IMR-90 (cell line): ENCODE results near the gene CHRNA10. TPM values are rescaled to one million over a fixed set of nuclear protein-coding genes. Genes with fewer than 3 reads are reported as not detected.

Experiments used
- ATAC-seq: fragments of 200-7000 bp; cut with Tn5 transposase; 2 replicates; pipeline ENCODE4 v1.9.1; 2020; ENCODE audit warnings: low read depth, mild to moderate bottlenecking, moderate library complexity
- BruUV-seq: library from RNA; stranded (reverse); fragments of 400-500 nt; replicated peaks from 2 replicates; lab custom pipeline; 2021; lab: Mats Ljungman, UMichigan
- CTCF ChIA-PET: fragments of 300-600 bp; formaldehyde crosslinking; extraction: SDS; loops from one replicate; lab custom pipeline; 2021; ENCODE audit warnings: antibody characterized with exemption; lab: Yijun Ruan, JAX
- POLR2A ChIA-PET: fragments of 300-600 bp; sonication (Branson Sonifier 250); formaldehyde crosslinking; loops from one replicate; lab custom pipeline; 2022; ENCODE audit warnings: antibody characterized with exemption; ENCODE audit not compliant: unreplicated experiment; lab: Charles Lee
- DNase-seq: peaks from one replicate; pipeline ENCODE4 v3.0.0; 2013
- H2AFZ ChIP-seq: replicated peaks from 2 replicates; pipeline ENCODE3; 2013; ENCODE audit warnings: low read length, mild to moderate bottlenecking; ENCODE audit not compliant: poor library complexity
- H2AK5ac ChIP-seq: 2 replicates; pipeline ENCODE4 v1.6.1; 2013; ENCODE audit warnings: low read depth, low read length, inconsistent platforms
- H2AK9ac ChIP-seq: replicated peaks from 2 replicates; pipeline ENCODE3; 2013; ENCODE audit warnings: mild to moderate bottlenecking, low read depth, low read length, moderate library complexity; ENCODE audit not compliant: poor library complexity
- H2BK120ac ChIP-seq: 2 replicates; pipeline ENCODE4 v1.6.1; 2013; ENCODE audit warnings: low read depth, low read length, inconsistent platforms
- H2BK15ac ChIP-seq: 3 replicates; pipeline ENCODE4 v1.6.1; 2013; ENCODE audit warnings: low read depth, low read length, inconsistent platforms
- H2BK20ac ChIP-seq: 2 replicates; pipeline ENCODE4 v1.6.1; 2013; ENCODE audit warnings: low read depth, mild to moderate bottlenecking, inconsistent platforms, low read length, moderate library complexity
- H2BK5ac ChIP-seq: 2 replicates; pipeline ENCODE4 v1.6.1; 2013; ENCODE audit warnings: mild to moderate bottlenecking, low read depth, low read length, inconsistent platforms; ENCODE audit not compliant: poor library complexity, severe bottlenecking
- H3K14ac ChIP-seq: replicated peaks from 2 replicates; pipeline ENCODE4 v1.6.1; 2013; ENCODE audit warnings: low read depth, low read length, inconsistent platforms
- H3K18ac ChIP-seq: 2 replicates; pipeline ENCODE4 v1.6.1; 2013; ENCODE audit warnings: low read depth, low read length, control low read depth
- H3K23ac ChIP-seq: 2 replicates; pipeline ENCODE4 v1.6.1; 2013; ENCODE audit warnings: low read depth, low read length, inconsistent platforms
- H3K27ac ChIP-seq: 2 replicates; pipeline ENCODE4 v1.5.1; 2013; ENCODE audit warnings: mild to moderate bottlenecking, control low read depth, low read length; ENCODE audit not compliant: insufficient read depth
- H3K27me3 ChIP-seq: 2 replicates; pipeline ENCODE4 v1.6.1; 2013; ENCODE audit warnings: low read length; ENCODE audit not compliant: control insufficient read depth, insufficient read depth
- H3K36me3 ChIP-seq: 2 replicates; pipeline ENCODE4 v1.6.1; 2013; ENCODE audit warnings: low read length, mixed read lengths; ENCODE audit not compliant: control insufficient read depth, insufficient read depth
- H3K4ac ChIP-seq: 2 replicates; pipeline ENCODE4 v1.6.1; 2013; ENCODE audit warnings: low read depth, low read length, inconsistent platforms
- H3K4me1 ChIP-seq: 2 replicates; pipeline ENCODE4 v1.6.1; 2013; ENCODE audit warnings: low read length, mixed read lengths; ENCODE audit not compliant: control insufficient read depth, insufficient read depth
- H3K4me2 ChIP-seq: 2 replicates; pipeline ENCODE4 v1.6.1; 2013; ENCODE audit warnings: low read depth, mild to moderate bottlenecking, control low read depth, low read length, moderate library complexity
- H3K4me3 ChIP-seq: 2 replicates; pipeline ENCODE4 v1.5.1; 2013; ENCODE audit warnings: low read depth, mild to moderate bottlenecking, control low read depth, low read length, moderate library complexity; ENCODE audit not compliant: insufficient read depth
- H3K56ac ChIP-seq: 2 replicates; pipeline ENCODE4 v1.6.1; 2013; ENCODE audit warnings: low read length, inconsistent platforms; ENCODE audit not compliant: insufficient read depth; ENCODE audit errors: extremely low read depth
- H3K79me1 ChIP-seq, 2 experiments: 2 replicates each; pipeline ENCODE4 v1.6.1; 2013; ENCODE audit warnings: low read length in 2 of 2, inconsistent platforms in 1 of 2, low read depth in 1 of 2
- H3K9ac ChIP-seq: 2 replicates; pipeline ENCODE4 v1.6.1; 2013; ENCODE audit warnings: low read depth, low read length, control low read depth
- H3K9me1 ChIP-seq: 2 replicates; pipeline ENCODE4 v1.6.1; 2013; ENCODE audit warnings: low read length, inconsistent platforms; ENCODE audit not compliant: insufficient read depth
- H3K9me3 ChIP-seq: 2 replicates; pipeline ENCODE4 v1.6.1; 2013; ENCODE audit warnings: low read length; ENCODE audit not compliant: control insufficient read depth, insufficient read depth
- H4K20me1 ChIP-seq: 2 replicates; pipeline ENCODE4 v1.6.1; 2013; ENCODE audit warnings: low read length, inconsistent platforms; ENCODE audit not compliant: insufficient read depth
- H4K5ac ChIP-seq: 2 replicates; pipeline ENCODE4 v1.6.1; 2013; ENCODE audit warnings: mild to moderate bottlenecking, low read depth, low read length, control low read depth
- H4K8ac ChIP-seq, 2 experiments: 2 replicates each; pipeline ENCODE4 v1.6.1; 2013; ENCODE audit warnings: low read depth in 2 of 2, low read length in 2 of 2, control low read depth in 1 of 2, inconsistent platforms in 1 of 2
- H4K91ac ChIP-seq: 2 replicates; pipeline ENCODE4 v1.6.1; 2013; ENCODE audit warnings: low read depth, low read length, inconsistent platforms; ENCODE audit not compliant: insufficient read depth
- BHLHE40 ChIP-seq: fragments of 150-350 bp; IDR thresholded peaks from 2 replicates; pipeline ENCODE4 v1.6.1; 2016; ENCODE audit warnings: mild to moderate bottlenecking, low read depth, low read length
- CEBPB ChIP-seq: IDR thresholded peaks from 2 replicates; pipeline ENCODE4 v1.6.1; 2012; ENCODE audit warnings: low read depth, low read length, improper control_type of control experiment
- CHD1 ChIP-seq: IDR thresholded peaks from 2 replicates; pipeline ENCODE4 v1.6.1; 2012; ENCODE audit warnings: low read depth, low read length, improper control_type of control experiment
- CTCF ChIP-seq: conservative IDR thresholded peaks from 2 replicates; pipeline ENCODE4 v1.5.1; 2012; ENCODE audit warnings: mild to moderate bottlenecking, low read depth, low read length, improper control_type of control experiment
- ELK1 ChIP-seq: fragments of 150-350 bp; IDR thresholded peaks from 2 replicates; pipeline ENCODE4 v1.6.1; 2016; ENCODE audit warnings: low read depth, mild to moderate bottlenecking, low read length, moderate library complexity, borderline replicate concordance
- FOS ChIP-seq: fragments of 150-350 bp; IDR thresholded peaks from 2 replicates; pipeline ENCODE4 v1.6.1; 2016; ENCODE audit warnings: low read depth, low read length
- MAFK ChIP-seq: IDR thresholded peaks from 2 replicates; pipeline ENCODE4 v1.6.1; 2012; ENCODE audit warnings: low read depth, low read length, improper control_type of control experiment
- MAZ ChIP-seq: IDR thresholded peaks from 2 replicates; pipeline ENCODE4 v1.6.1; 2012; ENCODE audit warnings: low read depth, mild to moderate bottlenecking, low read length, improper control_type of control experiment, moderate library complexity, borderline replicate concordance
- MXI1 ChIP-seq: IDR thresholded peaks from 2 replicates; pipeline ENCODE4 v1.6.1; 2012; ENCODE audit warnings: low read depth, mild to moderate bottlenecking, low read length, moderate library complexity, borderline replicate concordance
- NFE2L2 ChIP-seq: fragments of 150-350 bp; IDR thresholded peaks from 2 replicates; pipeline ENCODE4 v1.6.1; 2016; ENCODE audit warnings: low read depth, mild to moderate bottlenecking, low read length
- POLR2A ChIP-seq: IDR thresholded peaks from 2 replicates; pipeline ENCODE4 v1.6.1; 2012; ENCODE audit warnings: mild to moderate bottlenecking, low read depth, low read length
- RAD21 ChIP-seq: IDR thresholded peaks from 2 replicates; pipeline ENCODE4 v1.6.1; 2012; ENCODE audit warnings: low read length, improper control_type of control experiment
- RCOR1 ChIP-seq: IDR thresholded peaks from 2 replicates; pipeline ENCODE4 v1.6.1; 2012; ENCODE audit warnings: mild to moderate bottlenecking, low read length, improper control_type of control experiment; ENCODE audit not compliant: insufficient replicate concordance
- RFX5 ChIP-seq: IDR thresholded peaks from 2 replicates; pipeline ENCODE4 v1.8.0; 2012; ENCODE audit warnings: low read depth, mild to moderate bottlenecking, low read length, moderate library complexity
- SMC3 ChIP-seq: fragments of 150-350 bp; IDR thresholded peaks from 2 replicates; pipeline ENCODE4 v1.6.1; 2016; ENCODE audit warnings: low read depth, mild to moderate bottlenecking, antibody characterized with exemption, low read length, moderate library complexity
- USF2 ChIP-seq: fragments of 150-350 bp; IDR thresholded peaks from 2 replicates; pipeline ENCODE4 v1.6.1; 2017; ENCODE audit warnings: mild to moderate bottlenecking, antibody characterized with exemption, low read length, low read depth
- WGBS, 2 experiments: methylation state at CpG; one replicate each; pipeline versions ENCODE4 v1.1.5 to v1.1.7; 2013; ENCODE audit warnings: missing lambda C conversion rate in 2 of 2; ENCODE audit not compliant: insufficient read length in 1 of 2; ENCODE audit errors: extremely low coverage in 2 of 2; 5-methylcytosine and 5-hydroxymethylcytosine counted together
- dilution Hi-C: fragments of 300-500 bp; cut with HindIII; formaldehyde crosslinking; loops from one replicate; pipeline ENCODE4 v1.14.3; 2018; ENCODE audit warnings: low sequenced_read_pairs; ENCODE audit not compliant: unreplicated experiment
- in situ Hi-C: fragments of 300-500 bp; cut with MboI; formaldehyde crosslinking; loops from 3 replicates; pipeline ENCODE4 v1.14.3; 2019; ENCODE audit warnings: low sequenced_read_pairs, inconsistent platforms, mixed read lengths
- intact Hi-C: fragments of 100-400 bp; cut with micrococcal nuclease; formaldehyde crosslinking; loops from 2 replicates; pipeline ENCODE4 v1.10.0; 2022
- polyA plus RNA-seq, 3 experiments: library from polyadenylated mRNA; depleted of rRNA; stranded (reverse); fragments of >200 nt; gene quantifications; 2 replicates each; pipeline ENCODE4 v1.2.3, GENCODE V29; 2012; ENCODE audit warnings: low replicate concordance in 1 of 3
- total RNA-seq: library from RNA; depleted of rRNA; stranded (reverse); fragments of >200 nt; gene quantifications from 2 replicates; pipeline ENCODE4 v1.2.3, GENCODE V29; 2012

Gene CHRNA10
- total and polyA plus RNA-seq, 2 of the 4 experiments (the other 2 are of a cell fraction), result 0.36 to 0.79 TPM

- no peak for TF ChIP-seq RFX5
- no peak for TF ChIP-seq USF2
- TF ChIP-seq MXI1, result no peak
- no peak for TF ChIP-seq NFE2L2
- no peak for TF ChIP-seq BHLHE40
- TF ChIP-seq CTCF, result no peak
- TF ChIP-seq FOS, result no peak
- TF ChIP-seq CEBPB, result no peak
- TF ChIP-seq CHD1, result no peak
- no peak for TF ChIP-seq MAZ
- no peak for TF ChIP-seq POLR2A
- TF ChIP-seq RCOR1, result no peak
- no peak for TF ChIP-seq RAD21
- no peak for TF ChIP-seq MAFK
- TF ChIP-seq ELK1, result no peak
- no peak for TF ChIP-seq SMC3
- peak overlapping the region; percentile 42; the same call in 1 of the 2 replicates for H3K27ac ChIP-seq
- H2BK5ac ChIP-seq, result peak overlapping the region; percentile 79
- H3K23ac ChIP-seq, result no peak overlapping the region
- H3K9me3 ChIP-seq, result no peaks in the 10 kb centered on the region
- no TSS peak for BruUV-seq
- no peak overlapping the region for H2BK120ac ChIP-seq
- H3K27me3 ChIP-seq, result no peaks in the 10 kb centered on the region
- no peak overlapping the region for H2AK9ac ChIP-seq
- H2BK15ac ChIP-seq, result no peak overlapping the region
- H2BK20ac ChIP-seq, result no peak overlapping the region
- no peak overlapping the region for H3K56ac ChIP-seq
- H3K9me1 ChIP-seq, result no peaks in the 10 kb centered on the region; the same call in 1 of the 2 replicates
- H3K36me3 ChIP-seq, result peaks cover 23% of the 10 kb centered on the region
- H3K79me1 ChIP-seq, result peaks cover 30 to 36% of the 10 kb centered on the region in 2 experiments
- no peak overlapping the region for H4K5ac ChIP-seq
- dilution Hi-C loops, result no loop called here
- intact Hi-C loops, result loop anchor here (10.0 kb wide), 1 partner anchor 365 kb away; no protein-coding TSS in a partner anchor
- POLR2A ChIA-PET, result interaction anchor here (0.6 kb wide), 1 partner anchor 249 kb away, joined by 4 read pairs; no protein-coding TSS in a partner anchor
- in situ Hi-C loops, result no loop called here
- WGBS, 2 experiments, result no CpG with 5 or more reads among the region's 1 CpG
- no peak overlapping the region for H3K14ac ChIP-seq
- no peak overlapping the region for H4K8ac ChIP-seq
- 0 out of 2 replicates have a peak overlapping the region, but pooled peaks have one; percentile 30 for H3K18ac ChIP-seq
- ATAC-seq (0 out of 2 replicates have a peak, but pooled peaks have one; percentile 18), DNase-seq (peak; percentile 32)
- H3K4me2 ChIP-seq, result no peak overlapping the region
- H3K4ac ChIP-seq, result no peak overlapping the region
- CTCF ChIA-PET, result no interaction called here
- H3K4me3 ChIP-seq, result no peak overlapping the region
- no peak overlapping the region for H4K91ac ChIP-seq
- H3K4me1 ChIP-seq, result peaks cover 3% of the 10 kb centered on the region
- H2AK5ac ChIP-seq, result no peak overlapping the region
- H2AFZ ChIP-seq, result no peak overlapping the region
- H3K9ac ChIP-seq, result no peak overlapping the region
- H4K20me1 ChIP-seq, result 0 out of 2 replicates have a peak, but pooled peaks cover 3% of the 10 kb centered on the region
These were observed 38.8 kb upstream of the CHRNA10 start for GRCh38 chr11:3709977-3710376.
